Lower leg skin (tissue), 4 donors: ENCODE data around the gene CCHCR1. TPM values are rescaled to one million over a fixed set of nuclear protein-coding genes. Genes with fewer than 3 reads are reported as not detected.
A peak's percentile ranks its signal among the peaks of the same experiment; 100 is the strongest.
"Not testable (repeated sequence)": the region's sequence is repeated elsewhere in the genome, so short reads cannot be mapped to it uniquely, and the experiment has no call there.

Experiments
- DNase-seq, 2 donors: peaks; one replicate each; pipeline ENCODE4 v3.0.0-alpha.2; 2019; ENCODE audit warnings: low spot score in 2 of 2
- H3K4me3 ChIP-seq: fragments of 200-600 bp; sonication (generic); 2 replicates; pipeline ENCODE4 v1.5.1; 2017; ENCODE audit warnings: mild to moderate bottlenecking, low read depth; ENCODE audit not compliant: poor library complexity, severe bottlenecking
- POLR2A ChIP-seq, 2 donors: fragments of 450-650 bp; IDR thresholded peaks; one replicate each; pipeline ENCODE4 v1.6.1; 2016 to 2017; ENCODE audit warnings: antibody characterized with exemption in 2 of 2, mild to moderate bottlenecking in 1 of 2, moderate library complexity in 1 of 2
- WGBS, 2 donors: methylation state at CpG; one replicate each; pipeline ENCODE4 v1.1.5; 2018; 5-methylcytosine and 5-hydroxymethylcytosine counted together
- intact Hi-C: fragments of 100-400 bp; cut with DNase I; formaldehyde crosslinking; loops from one replicate; pipeline ENCODE4 v1.15.0; 2023; ENCODE audit warnings: low total_unique reads
- total RNA-seq, 4 donors: library from RNA; depleted of rRNA; stranded (reverse); fragments of >200 nt; gene quantifications; one replicate each; pipeline ENCODE4 v1.1.0, GENCODE V29; 2016
- TF ChIP-seq, protein P1 (sequence below), 3 donors: fragments of 450-650 bp; IDR thresholded peaks; one replicate each; pipeline ENCODE4 v1.5.1; 2016; ENCODE audit warnings: antibody characterized with exemption in 3 of 3, mild to moderate bottlenecking in 3 of 3, moderate library complexity in 2 of 3

CCHCR1 gene
- total RNA-seq, 4 donors from 2014 or later = 13.1 to 34.1 (median 21.7) TPM

- intact Hi-C loops = loop anchor here (5.0 kb wide), 1 partner anchor 170 kb away; no protein-coding TSS in a partner anchor
- TF ChIP-seq POLR2A (IDR thresholded peaks at IDR 0.05) = peak in 1 of 2 donors; percentile 30
- TF ChIP-seq, protein P1, sequence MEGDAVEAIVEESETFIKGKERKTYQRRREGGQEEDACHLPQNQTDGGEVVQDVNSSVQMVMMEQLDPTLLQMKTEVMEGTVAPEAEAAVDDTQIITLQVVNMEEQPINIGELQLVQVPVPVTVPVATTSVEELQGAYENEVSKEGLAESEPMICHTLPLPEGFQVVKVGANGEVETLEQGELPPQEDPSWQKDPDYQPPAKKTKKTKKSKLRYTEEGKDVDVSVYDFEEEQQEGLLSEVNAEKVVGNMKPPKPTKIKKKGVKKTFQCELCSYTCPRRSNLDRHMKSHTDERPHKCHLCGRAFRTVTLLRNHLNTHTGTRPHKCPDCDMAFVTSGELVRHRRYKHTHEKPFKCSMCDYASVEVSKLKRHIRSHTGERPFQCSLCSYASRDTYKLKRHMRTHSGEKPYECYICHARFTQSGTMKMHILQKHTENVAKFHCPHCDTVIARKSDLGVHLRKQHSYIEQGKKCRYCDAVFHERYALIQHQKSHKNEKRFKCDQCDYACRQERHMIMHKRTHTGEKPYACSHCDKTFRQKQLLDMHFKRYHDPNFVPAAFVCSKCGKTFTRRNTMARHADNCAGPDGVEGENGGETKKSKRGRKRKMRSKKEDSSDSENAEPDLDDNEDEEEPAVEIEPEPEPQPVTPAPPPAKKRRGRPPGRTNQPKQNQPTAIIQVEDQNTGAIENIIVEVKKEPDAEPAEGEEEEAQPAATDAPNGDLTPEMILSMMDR (IDR thresholded peaks at IDR 0.05) = no peak
- WGBS, 2 donors = 0 to 1% methylated on average over 35 to 45 of the region's 45 CpGs
- DNase-seq = peak; percentile 92 to 98
- H3K4me3 ChIP-seq = peak overlapping the region; percentile 62
Measured at GRCh38 chr6:31197559-31198305, 40.1 kb upstream of the CCHCR1 start.

GRCh38 chr6:31196251-31197022, 38.8 kb upstream of the CCHCR1 start:
- H3K4me3 ChIP-seq, DNase-seq: not testable (repeated sequence)
- WGBS, 2 donors = 61 to 70% methylated on average over 25 of the region's 25 CpGs
- intact Hi-C loops = loop anchor here (5.0 kb wide), 1 partner anchor 171 kb away; no protein-coding TSS in a partner anchor

GRCh38 chr6:31195308-31195979, 37.8 kb upstream of the CCHCR1 start:
- not testable (repeated sequence) for DNase-seq, H3K4me3 ChIP-seq
- intact Hi-C loops = loop anchor here (5.0 kb wide), 1 partner anchor 172 kb away; no protein-coding TSS in a partner anchor
- WGBS, 2 donors = 93 to 96% methylated on average over 26 to 33 of the region's 41 CpGs

GRCh38 chr6:31194061-31194834, 36.6 kb upstream of the CCHCR1 start:
- TF ChIP-seq POLR2A (IDR thresholded peaks at IDR 0.05) = no peak
- TF ChIP-seq, protein P1 (IDR thresholded peaks at IDR 0.05) = no peak
- intact Hi-C loops = loop anchor here (5.0 kb wide), 1 partner anchor 57 kb away; the partner anchor contains the start of gene PSORS1C2
- no peak for DNase-seq
- H3K4me3 ChIP-seq = no peak overlapping the region
- 73 to 74% methylated on average over 6 of the region's 6 CpGs for WGBS, 2 donors

GRCh38 chr6:31193206-31193605, 35.6 kb upstream of the CCHCR1 start:
- intact Hi-C loops = loop anchor here (5.0 kb wide), 1 partner anchor 56 kb away; the partner anchor contains the start of gene PSORS1C2
- WGBS, 2 donors = 68 to 77% methylated on average over 8 of the region's 8 CpGs
- H3K4me3 ChIP-seq = no peak overlapping the region
- no peak for DNase-seq
- TF ChIP-seq, protein P1 (IDR thresholded peaks at IDR 0.05) = no peak
- TF ChIP-seq POLR2A (IDR thresholded peaks at IDR 0.05) = no peak

DNA sequence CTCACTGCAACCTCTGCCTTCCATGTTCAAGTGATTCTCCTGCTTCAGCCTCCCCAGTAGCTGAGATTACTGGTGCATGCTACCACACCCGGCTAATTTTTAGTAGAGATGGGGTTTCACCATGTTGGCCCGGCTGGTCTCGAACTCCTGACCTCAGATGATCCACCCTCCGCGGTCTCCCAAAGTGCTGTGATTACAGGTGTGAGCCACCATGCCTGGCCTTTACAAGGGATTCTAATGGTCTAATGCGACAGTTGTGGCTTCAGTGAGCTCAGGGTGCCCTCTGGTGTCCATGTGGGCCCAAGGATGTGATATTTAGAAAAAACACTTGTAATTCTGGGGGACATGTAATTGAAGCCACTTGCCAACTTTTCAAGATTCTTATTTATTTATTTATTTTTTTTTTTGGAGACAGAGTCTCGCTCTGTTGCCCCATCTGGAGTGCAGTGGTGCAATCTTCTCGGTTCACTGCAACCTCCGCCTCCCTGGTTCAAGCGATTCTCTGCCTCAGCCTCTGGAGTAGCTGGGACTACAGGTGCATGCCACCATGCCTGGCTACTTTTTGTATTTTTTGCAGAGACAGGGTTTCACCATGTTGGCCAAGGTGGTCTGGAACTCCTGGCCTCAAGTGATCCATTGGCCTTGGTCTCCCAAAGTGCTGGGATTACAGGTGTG, 35.0 kb upstream of the CCHCR1 start:
- DNase-seq = peak in 1 of 2 donors; percentile 64
- 50 to 55% methylated on average over 10 of the region's 10 CpGs for WGBS, 2 donors
- H3K4me3 ChIP-seq = not testable (repeated sequence)
- intact Hi-C loops = loop anchor here (5.0 kb wide), 1 partner anchor 55 kb away; the partner anchor contains the start of gene PSORS1C2
